Upper lobe of left lung (tissue), 4 donors: Measurements from ENCODE around the gene PLTP.

Source experiments
- CTCF ChIP-seq, 6 experiments: fragments of 450-650 bp in 4 of 6; fragments of 200-600 bp in 2 of 6; sonication (generic) in 2 of 6; IDR thresholded peaks; one replicate each; pipeline ENCODE4 v1.5.1; 2016 to 2019; ENCODE audit warnings: antibody characterized with exemption in 6 of 6
- POLR2A ChIP-seq, 4 donors: fragments of 450-650 bp; IDR thresholded peaks; one replicate each; pipeline ENCODE4 v1.5.1; 2016 to 2017; ENCODE audit warnings: antibody characterized with exemption in 4 of 4, mild to moderate bottlenecking in 2 of 4

GRCh38 chr20:45920462-45921336, 8.7 kb upstream of the PLTP start:
- TF ChIP-seq CTCF (IDR thresholded peaks at IDR 0.05) (no peak), POLR2A (IDR thresholded peaks at IDR 0.05) (no peak)
